CD4-positive, alpha-beta T cell (primary cell): Measurements from ENCODE around the gene SLC36A2. TPM values are rescaled to one million over a fixed set of nuclear protein-coding genes. Genes with fewer than 3 reads are reported as not detected.

ENCODE experiments used
- ATAC-seq: fragments of 200-7000 bp; cut with Tn5 transposase; one replicate; pipeline ENCODE4 v1.10.0; 2022; ENCODE audit warnings: mild to moderate bottlenecking; ENCODE audit not compliant: poor library complexity
- CTCF ChIA-PET: fragments of 350-600 bp; sonication (Branson Sonifier 250); formaldehyde crosslinking; loops from one replicate; lab custom pipeline; 2021; ENCODE audit warnings: antibody characterized with exemption, inconsistent platforms; lab: Charles Lee
- POLR2A ChIA-PET: fragments of 350-600 bp; sonication (Branson Sonifier 250); formaldehyde crosslinking; loops from one replicate; lab custom pipeline; 2021; ENCODE audit warnings: antibody characterized with exemption, inconsistent platforms; lab: Charles Lee
- DNase-seq, 14 experiments: peaks; one replicate each; pipeline ENCODE4 v3.0.0-alpha.2; 2013 to 2020; ENCODE audit warnings: mixed read lengths in 2 of 14
- H3K27ac ChIP-seq, 2 donors: one replicate each; pipeline versions ENCODE4 v1.5.1 to v1.7.0; 2013; ENCODE audit warnings: low read length in 2 of 2, low read depth in 1 of 2, mild to moderate bottlenecking in 1 of 2
- H3K27me3 ChIP-seq, 2 experiments: 1 replicate in 1 of 2; 2 replicates in 1 of 2; pipeline versions ENCODE4 v1.6.1 to v1.7.0; 2013; ENCODE audit warnings: low read length in 2 of 2, control low read depth in 1 of 2, mild to moderate bottlenecking in 1 of 2, moderate library complexity in 1 of 2; ENCODE audit not compliant: insufficient read depth in 2 of 2, control insufficient read depth in 1 of 2
- H3K36me3 ChIP-seq: one replicate; pipeline ENCODE4 v1.6.1; 2013; ENCODE audit warnings: low read length, control low read depth; ENCODE audit not compliant: insufficient read depth
- H3K4me1 ChIP-seq: one replicate; pipeline ENCODE4 v1.6.1; 2013; ENCODE audit warnings: low read length, control low read depth; ENCODE audit not compliant: insufficient read depth
- H3K4me3 ChIP-seq: one replicate; pipeline ENCODE4 v1.5.1; 2013; ENCODE audit warnings: mild to moderate bottlenecking, low read length, moderate library complexity
- H3K9me3 ChIP-seq, 2 experiments: 1 replicate in 1 of 2; 2 replicates in 1 of 2; pipeline versions ENCODE4 v1.6.1 to v1.7.0; 2013; ENCODE audit warnings: low read length in 2 of 2, mild to moderate bottlenecking in 2 of 2, control low read depth in 1 of 2, moderate library complexity in 1 of 2; ENCODE audit not compliant: control insufficient read depth in 1 of 2, insufficient read depth in 1 of 2
- H3K27ac Mint-ChIP-seq: one replicate; pipeline ENCODE4 v1.8.0; 2020; ENCODE audit warnings: mixed read lengths
- H3K27me3 Mint-ChIP-seq: one replicate; pipeline ENCODE4 v1.8.0; 2021; ENCODE audit warnings: mixed read lengths
- H3K36me3 Mint-ChIP-seq: one replicate; pipeline ENCODE4 v1.8.0; 2021; ENCODE audit warnings: low read depth, mixed read lengths
- H3K4me1 Mint-ChIP-seq: one replicate; pipeline ENCODE4 v1.8.0; 2021; ENCODE audit warnings: low read depth, mixed read lengths
- H3K4me3 Mint-ChIP-seq: one replicate; pipeline ENCODE4 v1.8.0; 2020; ENCODE audit warnings: mild to moderate bottlenecking, mixed read lengths
- H3K9me3 Mint-ChIP-seq: one replicate; pipeline ENCODE4 v1.8.0; 2020; ENCODE audit warnings: mixed read lengths
- CTCF ChIP-seq: fragments of 200-600 bp; IDR thresholded peaks from one replicate; pipeline ENCODE4 v1.8.0; 2022; ENCODE audit warnings: antibody characterized with exemption, mild to moderate bottlenecking
- intact Hi-C, 2 experiments: fragments of 100-400 bp; cut with DNase I in 1 of 2; cut with micrococcal nuclease in 1 of 2; formaldehyde crosslinking; loops; one replicate each; pipeline versions ENCODE4 v1.15.1 to v1.9.0; 2023 to 2025; cut with DNase I, micrococcal nuclease
- total RNA-seq, 174 experiments: library from RNA in 2 of 174; stranded (reverse) in 2 of 174; gene quantifications; one replicate each; pipeline ENCODE4 v1.2.3 and lab custom pipeline; 2021 to 2026

Gene SLC36A2
- total RNA-seq, 2 experiments from 2014 or later, result not detected

- CTCF ChIA-PET, result interaction anchor here (0.7 kb wide), 1 partner anchor 17 kb away, joined by 4 read pairs; no protein-coding TSS in a partner anchor
- H3K9me3 ChIP-seq, result peaks cover 3 to 6% of the 10 kb centered on the region in 2 experiments
- Mint-ChIP-seq H3K9me3 (peaks cover 1% of the 10 kb centered on the region), H3K36me3 (no peaks in the 10 kb centered on the region), H3K27ac (no peak overlapping the region), H3K4me3 (no peak overlapping the region), H3K27me3 (peaks cover 13% of the 10 kb centered on the region), H3K4me1 (no peaks in the 10 kb centered on the region)
- DNase-seq, result peak in 13 of 14 experiments; percentile 8 to 60 (median 44)
- POLR2A ChIA-PET, result no interaction called here
- no peak overlapping the region for H3K4me3 ChIP-seq
- ATAC-seq, result no peak
- H3K27ac ChIP-seq, result no peak overlapping the region
- no peaks in the 10 kb centered on the region for H3K36me3 ChIP-seq
- H3K4me1 ChIP-seq, result no peaks in the 10 kb centered on the region
- H3K27me3 ChIP-seq, result no peaks in the 10 kb centered on the region
- intact Hi-C loops, result loop anchor here in 1 of 2 experiments (5.0 kb wide), 1 partner anchor 336 kb away; no protein-coding TSS in a partner anchor
- TF ChIP-seq CTCF, result peak; percentile 71
Observed at GRCh38 chr5:151315998-151316597, 31.3 kb downstream of the SLC36A2 start.

- no peak for ATAC-seq
- no peaks in the 10 kb centered on the region for H3K4me1 Mint-ChIP-seq
Observed at GRCh38 chr5:151313357-151313756, 34.0 kb downstream of the SLC36A2 start.

GRCh38 chr5:151312756-151313324 lies 34.5 kb downstream of the SLC36A2 start:
- ATAC-seq, result no peak
- CTCF ChIA-PET, result no interaction called here
- Mint-ChIP-seq H3K27ac (no peak overlapping the region), H3K36me3 (no peaks in the 10 kb centered on the region), H3K4me1 (no peaks in the 10 kb centered on the region), H3K27me3 (peaks cover 13% of the 10 kb centered on the region), H3K9me3 (peaks cover 7% of the 10 kb centered on the region), H3K4me3 (no peak overlapping the region)
- Histone ChIP-seq H3K27ac (no peak overlapping the region), H3K9me3 (peaks cover 10 to 13% of the 10 kb centered on the region in 2 experiments), H3K27me3 (no peaks in the 10 kb centered on the region), H3K36me3 (no peaks in the 10 kb centered on the region), H3K4me1 (no peaks in the 10 kb centered on the region), H3K4me3 (no peak overlapping the region)
- no peak for DNase-seq
- POLR2A ChIA-PET, result no interaction called here
- intact Hi-C loops, result no loop called here
- TF ChIP-seq CTCF, result no peak

More at GRCh38 chr5:151313357-151313756, 34.0 kb downstream of the SLC36A2 start:
- H3K4me3 ChIP-seq, result no peak overlapping the region
- peaks cover 13% of the 10 kb centered on the region for H3K27me3 Mint-ChIP-seq
- peaks cover 10 to 13% of the 10 kb centered on the region in 2 experiments for H3K9me3 ChIP-seq
- no peaks in the 10 kb centered on the region for H3K27me3 ChIP-seq
- no peak overlapping the region for H3K27ac Mint-ChIP-seq
- no peaks in the 10 kb centered on the region for H3K36me3 Mint-ChIP-seq
- H3K27ac ChIP-seq, result no peak overlapping the region
- no peaks in the 10 kb centered on the region for H3K4me1 ChIP-seq
- POLR2A ChIA-PET, result no interaction called here
- intact Hi-C loops, result no loop called here
- no peak for TF ChIP-seq CTCF
- CTCF ChIA-PET, result no interaction called here
- DNase-seq, result no peak
- no peak overlapping the region for H3K4me3 Mint-ChIP-seq
- H3K36me3 ChIP-seq, result no peaks in the 10 kb centered on the region
- H3K9me3 Mint-ChIP-seq, result peaks cover 7% of the 10 kb centered on the region
